ENCODE measurements around the gene TIMM22. TPM values are rescaled to one million over a fixed set of nuclear protein-coding genes. Genes with fewer than 3 reads are reported as not detected.

Gene TIMM22
- total RNA-seq, 1 experiment from 2014 or later, result 17.4 TPM

- peak; percentile 53 for DNase-seq (ENCODE audit: low spot score)
Measured at GRCh38 chr17:1001640-1002411, 4.9 kb downstream of the TIMM22 start.

DNA sequence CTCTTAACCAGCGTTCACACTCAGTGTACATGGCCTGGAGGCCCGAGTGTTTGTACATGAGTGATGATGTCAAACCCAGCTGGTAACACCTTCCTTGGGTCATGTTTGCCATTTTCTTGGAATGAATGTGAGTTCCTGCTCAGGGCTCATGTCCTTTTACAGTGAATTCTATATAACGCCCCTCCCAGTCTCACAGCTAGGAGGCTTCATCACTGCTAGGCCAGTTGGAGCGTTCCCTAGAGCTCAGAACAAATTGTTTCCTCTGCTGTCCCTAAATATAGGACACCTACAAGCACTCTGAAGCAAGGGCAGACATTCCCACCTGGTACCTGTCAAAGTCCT lies 5.5 kb downstream of the TIMM22 start:
- DNase-seq (ENCODE audit: low spot score), result no peak

DNA sequence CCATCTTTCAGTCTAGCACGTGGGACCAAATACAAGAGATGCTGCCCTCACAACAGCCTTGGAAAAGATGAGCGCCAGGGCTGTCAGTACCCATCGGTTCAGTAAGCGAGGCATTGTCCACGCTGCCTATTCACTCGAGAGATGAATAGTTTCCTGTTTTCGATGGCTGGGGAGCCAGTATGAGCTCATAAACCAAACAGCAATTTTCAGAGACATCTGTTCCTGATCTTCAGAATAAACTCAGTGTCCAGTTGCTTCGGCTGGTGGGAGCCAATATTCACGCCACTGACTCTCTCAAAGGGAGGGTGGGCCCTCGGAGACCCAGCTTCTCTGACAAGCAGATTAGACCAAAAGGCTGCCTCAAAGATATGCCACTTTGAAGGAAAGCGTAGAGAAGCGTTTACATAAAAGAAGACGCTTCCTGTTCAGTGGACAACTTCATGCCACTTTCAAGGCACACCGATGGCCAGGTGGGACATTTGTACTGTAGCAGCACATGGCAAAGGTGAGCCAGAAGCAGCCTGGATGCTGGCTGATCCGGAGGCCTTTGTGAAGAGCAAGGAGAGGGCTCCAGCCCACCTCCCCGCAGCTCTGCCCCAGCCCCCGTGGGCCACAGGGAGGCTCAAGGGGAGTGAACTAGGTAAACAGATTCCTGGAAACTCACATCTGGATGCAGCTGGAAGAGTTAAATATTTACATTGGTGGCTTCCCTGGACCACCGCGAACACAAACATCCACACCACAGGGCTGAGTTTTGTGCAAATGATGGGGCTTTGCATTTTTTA lies 6.0 kb downstream of the TIMM22 start:
- DNase-seq (ENCODE audit: low spot score), result no peak

- DNase-seq (ENCODE audit: low spot score), result no peak
Measured at GRCh38 chr17:1003633-1003971, 6.7 kb downstream of the TIMM22 start.

GRCh38 chr17:1003972-1004768 lies 7.2 kb downstream of the TIMM22 start:
- no peak for DNase-seq (ENCODE audit: low spot score)

GRCh38 chr17:1004769-1005295 lies 7.9 kb downstream of the TIMM22 start:
- DNase-seq (ENCODE audit: low spot score), result no peak

GRCh38 chr17:1005361-1005946 lies 8.5 kb downstream of the TIMM22 start:
- no peak for DNase-seq (ENCODE audit: low spot score)

GRCh38 chr17:1006054-1006453 lies 9.1 kb downstream of the TIMM22 start:
- no peak for DNase-seq (ENCODE audit: low spot score)

- no peak for DNase-seq (ENCODE audit: low spot score)
Measured at GRCh38 chr17:1007310-1008007, 10.5 kb downstream of the TIMM22 start.

- no peak for DNase-seq (ENCODE audit: low spot score)
Measured at GRCh38 chr17:1008008-1008761, 11.3 kb downstream of the TIMM22 start.

GRCh38 chr17:1009229-1010085 lies 12.5 kb downstream of the TIMM22 start:
- DNase-seq (ENCODE audit: low spot score), result no peak

GRCh38 chr17:1010086-1010450 lies 13.1 kb downstream of the TIMM22 start:
- no peak for DNase-seq (ENCODE audit: low spot score)

- DNase-seq (ENCODE audit: low spot score), result no peak
Measured at GRCh38 chr17:1010586-1010985, 13.7 kb downstream of the TIMM22 start.

DNA sequence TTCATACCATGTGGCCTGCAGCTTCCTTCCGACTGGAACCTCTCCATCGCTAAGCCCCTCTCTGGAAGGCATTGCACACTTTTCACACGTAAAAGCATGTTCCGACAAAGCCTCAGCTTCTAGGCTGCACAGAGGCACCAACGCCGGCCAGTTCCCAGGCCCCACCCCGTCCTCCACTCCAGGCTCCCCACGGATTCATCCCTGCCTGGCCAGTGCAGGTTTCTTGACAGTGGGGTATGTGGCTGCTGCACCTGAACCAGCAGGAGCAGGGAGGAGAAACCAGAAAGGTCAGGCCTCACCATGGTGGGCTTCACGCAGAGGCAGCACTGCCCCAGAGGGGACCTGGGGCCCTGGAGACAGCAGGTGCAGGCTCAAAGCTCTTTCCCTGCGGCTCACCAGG lies 14.2 kb downstream of the TIMM22 start:
- DNase-seq (ENCODE audit: low spot score), result no peak

DNA sequence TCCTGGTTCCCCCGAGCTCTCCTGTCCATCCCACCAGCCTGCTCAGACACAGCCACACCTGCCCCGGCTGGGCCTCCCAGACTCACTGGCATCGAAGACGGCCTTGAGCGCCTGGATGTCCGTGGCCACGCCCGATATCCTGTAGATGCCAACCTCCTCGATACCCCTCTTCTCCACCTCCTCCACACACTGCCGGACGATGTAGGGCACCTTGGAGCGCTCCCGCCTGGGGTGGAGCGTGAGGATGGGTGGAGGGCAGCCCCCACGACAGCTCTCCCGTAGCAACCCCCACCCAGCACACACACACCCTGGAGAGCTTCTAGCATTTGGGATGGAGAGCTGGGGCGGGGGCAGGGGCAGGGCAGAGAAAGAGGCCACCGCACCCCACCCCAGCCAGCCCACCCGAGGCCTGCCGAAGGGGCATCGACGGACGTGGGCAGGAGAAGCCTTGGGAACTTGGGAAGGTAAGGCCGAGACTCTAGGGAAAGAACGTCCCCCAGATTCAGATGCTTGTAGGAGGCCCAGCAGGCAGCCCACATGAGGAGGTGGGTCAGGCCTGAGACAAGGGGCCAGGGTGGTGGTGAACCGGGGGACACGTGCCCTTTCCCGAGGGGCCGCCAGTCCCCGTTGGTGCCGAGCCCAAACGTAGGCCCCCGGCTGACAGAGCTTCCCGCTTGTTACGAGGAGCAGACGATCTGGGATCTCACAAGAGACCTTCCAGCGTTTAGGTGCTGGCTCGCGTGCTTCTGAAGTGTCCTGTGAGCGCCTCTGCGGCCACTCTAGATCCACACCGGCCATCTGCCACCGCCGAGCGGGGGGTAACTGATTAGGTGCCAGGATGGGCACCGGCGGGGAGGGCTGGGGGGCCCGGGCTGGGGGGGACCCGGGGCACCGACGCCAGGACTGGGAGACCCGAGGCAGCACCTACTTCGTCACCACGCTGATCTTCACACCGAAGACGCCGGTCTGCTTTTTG lies 15.1 kb downstream of the TIMM22 start:
- DNase-seq (ENCODE audit: low spot score), result no peak

DNA sequence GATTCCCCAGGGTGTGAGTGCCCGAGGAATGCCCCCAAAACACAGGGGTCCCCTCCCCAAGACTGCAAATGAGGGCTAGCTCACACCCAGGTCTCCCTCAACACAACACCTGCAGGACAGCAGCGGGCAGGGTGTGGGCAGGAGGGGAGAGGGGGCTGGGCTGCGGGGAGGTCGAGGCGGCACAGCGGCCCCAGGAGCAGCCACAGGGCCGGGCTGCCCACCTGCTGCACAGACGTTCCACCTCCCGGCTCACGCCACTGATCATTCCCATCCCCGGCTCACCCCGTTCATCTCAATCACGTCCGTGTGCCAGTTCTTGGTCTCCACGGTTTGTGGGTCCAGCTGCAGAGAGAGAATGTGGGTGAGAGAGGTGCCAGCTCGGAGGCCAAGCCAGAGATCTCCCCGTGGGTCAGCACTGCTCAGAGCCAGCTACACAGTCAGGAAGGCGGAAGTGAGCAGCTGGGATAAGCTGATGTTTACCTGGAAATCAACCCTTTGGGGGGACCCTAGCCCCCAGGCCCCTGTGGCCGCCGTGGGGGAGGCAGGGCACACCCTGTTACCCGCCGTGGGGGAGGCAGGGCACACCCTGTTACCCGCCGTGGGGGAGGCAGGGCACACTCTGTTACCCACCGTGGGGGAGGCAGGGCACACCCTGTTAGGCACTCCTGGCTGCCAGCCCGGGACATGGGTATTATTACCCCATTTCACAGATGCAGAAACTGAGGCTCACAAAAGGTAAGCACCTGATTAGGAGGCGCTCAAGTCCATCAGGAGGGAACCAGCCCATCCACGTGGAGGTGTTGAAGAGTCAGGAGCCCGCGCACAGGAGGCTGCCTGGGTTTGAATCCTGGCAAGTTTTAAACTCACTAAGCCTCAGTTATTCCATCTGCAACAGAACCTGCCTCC lies 16.1 kb downstream of the TIMM22 start:
- DNase-seq (ENCODE audit: low spot score), result no peak

DNA sequence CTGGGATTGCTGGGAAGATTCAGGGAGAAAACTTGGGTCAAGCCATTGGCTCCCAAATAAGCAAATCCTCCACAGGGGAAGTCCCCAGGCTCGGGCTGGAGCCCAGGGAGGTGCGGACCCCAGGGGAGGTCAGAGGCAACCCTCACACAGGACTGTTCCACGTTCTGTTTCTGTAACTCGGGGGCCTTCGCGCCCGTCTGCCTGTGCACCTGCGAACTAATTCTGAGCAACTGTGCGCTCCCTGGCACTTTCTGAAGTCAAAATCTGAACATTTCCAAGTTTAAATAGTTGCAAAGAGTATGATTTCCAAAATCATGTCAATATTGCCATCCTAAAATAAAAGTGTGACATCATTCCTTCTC lies 16.8 kb downstream of the TIMM22 start:
- DNase-seq (ENCODE audit: low spot score), result no peak

- no peak for DNase-seq (ENCODE audit: low spot score)
Measured at GRCh38 chr17:1018547-1018946, 21.6 kb downstream of the TIMM22 start.

Measured in A172 (cell line).